ENCODE data around the gene ATF4. TPM values are rescaled to one million over a fixed set of nuclear protein-coding genes. Genes with fewer than 3 reads are reported as not detected.

ATF4 gene
- total RNA-seq, 1 donor from 2014 or later: 327 TPM

DNA sequence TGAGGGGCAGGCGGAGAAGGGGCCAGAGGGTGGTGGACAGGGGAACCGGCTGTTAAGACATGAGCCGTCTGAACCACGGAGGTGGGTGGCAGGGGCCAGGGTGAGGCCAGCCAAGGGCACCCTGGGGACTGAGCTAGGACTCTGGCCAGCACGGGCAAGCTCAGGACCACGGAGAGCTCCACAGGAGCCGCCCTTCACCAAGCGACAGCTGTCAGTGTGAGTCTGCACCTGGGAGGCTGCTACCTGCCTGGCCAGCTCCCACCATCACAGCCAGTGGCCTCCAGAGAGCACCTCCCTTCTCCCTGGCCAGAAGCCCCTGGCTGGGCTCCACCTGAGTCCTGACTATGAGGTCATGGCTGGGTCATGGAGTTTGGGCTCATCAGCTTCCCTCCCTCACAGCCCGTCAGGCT lies 41.9 kb upstream of the ATF4 start:
- intact Hi-C loops (cut with DNase I): no loop called here
- TF ChIP-seq CTCF (IDR thresholded peaks at IDR 0.05): no peak

GRCh38 chr22:39479254-39479653 lies 41.1 kb upstream of the ATF4 start:
- Histone ChIP-seq H3K4me1 (no peaks in the 10 kb centered on the region), H3K36me3 (no peaks in the 10 kb centered on the region), H3K27ac (no peak overlapping the region), H3K27me3 (no peaks in the 10 kb centered on the region), H3K4me3 (no peak overlapping the region), H3K9me3 (no peaks in the 10 kb centered on the region)
- TF ChIP-seq CTCF (IDR thresholded peaks at IDR 0.05): no peak
- ATAC-seq: no peak
- DNase-seq: no peak
- intact Hi-C loops (cut with DNase I): no loop called here

More for the DNA sequence above, 41.9 kb upstream of the ATF4 start:
- H3K27me3 ChIP-seq: no peaks in the 10 kb centered on the region
- H3K36me3 ChIP-seq: no peaks in the 10 kb centered on the region
- DNase-seq: no peak
- H3K27ac ChIP-seq: no peak overlapping the region
- no peaks in the 10 kb centered on the region for H3K4me1 ChIP-seq
- no peak overlapping the region for H3K4me3 ChIP-seq
- ATAC-seq: peak; percentile 49
- H3K9me3 ChIP-seq: no peaks in the 10 kb centered on the region

DNA sequence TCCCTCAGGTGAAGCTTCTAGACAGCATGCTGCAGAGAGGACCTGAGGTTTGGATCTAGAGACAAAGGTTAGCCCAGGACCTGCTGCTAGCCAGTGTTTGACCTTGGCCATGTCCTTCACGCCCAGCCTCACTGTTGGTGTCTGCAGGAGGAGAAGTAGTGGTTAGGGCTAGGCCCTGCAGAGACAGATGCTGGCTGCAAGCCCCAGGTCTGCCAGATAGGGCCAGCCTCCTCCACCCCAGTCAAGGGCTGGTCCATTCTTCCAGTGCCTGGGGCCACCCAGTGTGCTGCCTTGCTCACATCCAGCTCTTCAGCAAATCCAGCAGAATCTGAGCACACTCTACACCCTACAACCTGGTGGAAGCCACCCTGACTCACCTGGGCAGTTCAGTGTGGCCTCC lies 39.8 kb upstream of the ATF4 start:
- no peak overlapping the region for H3K27ac ChIP-seq
- H3K36me3 ChIP-seq: no peaks in the 10 kb centered on the region
- no peaks in the 10 kb centered on the region for H3K27me3 ChIP-seq
- no peaks in the 10 kb centered on the region for H3K9me3 ChIP-seq
- no peaks in the 10 kb centered on the region for H3K4me1 ChIP-seq
- no peak for TF ChIP-seq CTCF (IDR thresholded peaks at IDR 0.05)
- no peak for ATAC-seq
- intact Hi-C loops (cut with DNase I): no loop called here
- no peak for DNase-seq
- no peak overlapping the region for H3K4me3 ChIP-seq

GRCh38 chr22:39481054-39481453 lies 39.3 kb upstream of the ATF4 start:
- Histone ChIP-seq H3K9me3 (no peaks in the 10 kb centered on the region), H3K4me1 (no peaks in the 10 kb centered on the region), H3K36me3 (no peaks in the 10 kb centered on the region), H3K4me3 (no peak overlapping the region), H3K27me3 (no peaks in the 10 kb centered on the region), H3K27ac (no peak overlapping the region)
- ATAC-seq (no peak), DNase-seq (no peak)
- TF ChIP-seq CTCF (IDR thresholded peaks at IDR 0.05): no peak
- intact Hi-C loops (cut with DNase I): no loop called here

DNA sequence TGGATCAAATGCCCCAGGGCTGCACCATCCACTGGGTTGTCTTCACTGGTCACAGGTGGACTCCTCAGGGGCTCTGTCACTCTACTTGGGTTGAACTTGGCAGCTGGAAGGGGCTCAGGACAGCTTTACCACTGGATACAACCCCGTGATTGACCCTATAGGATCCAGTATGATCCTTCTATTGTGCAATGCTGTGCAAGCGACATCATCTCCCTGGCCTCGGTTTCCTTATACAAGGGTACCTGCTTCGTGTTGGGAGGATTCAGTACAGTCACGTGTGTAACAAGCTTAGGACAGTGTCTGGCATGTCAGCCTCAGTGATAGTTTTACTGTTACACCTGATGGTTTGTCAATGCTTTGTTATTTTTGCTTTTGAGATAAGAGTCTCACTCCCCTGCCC lies 38.8 kb upstream of the ATF4 start:
- H3K4me1 ChIP-seq: no peaks in the 10 kb centered on the region
- intact Hi-C loops (cut with DNase I): no loop called here
- TF ChIP-seq CTCF (IDR thresholded peaks at IDR 0.05): no peak
- DNase-seq (no peak), ATAC-seq (no peak)
- H3K27ac ChIP-seq: no peak overlapping the region
- H3K36me3 ChIP-seq: no peaks in the 10 kb centered on the region
- no peaks in the 10 kb centered on the region for H3K27me3 ChIP-seq
- no peak overlapping the region for H3K4me3 ChIP-seq
- no peaks in the 10 kb centered on the region for H3K9me3 ChIP-seq

GRCh38 chr22:39482768-39483167 lies 37.6 kb upstream of the ATF4 start:
- no peaks in the 10 kb centered on the region for H3K4me1 ChIP-seq
- no peak for ATAC-seq
- TF ChIP-seq CTCF (IDR thresholded peaks at IDR 0.05): no peak
- DNase-seq: no peak
- no peaks in the 10 kb centered on the region for H3K36me3 ChIP-seq
- intact Hi-C loops (cut with DNase I): no loop called here
- H3K4me3 ChIP-seq: no peak overlapping the region
- no peaks in the 10 kb centered on the region for H3K9me3 ChIP-seq
- H3K27ac ChIP-seq: no peak overlapping the region
- no peaks in the 10 kb centered on the region for H3K27me3 ChIP-seq

Measured in upper lobe of right lung (tissue), 1 donor.